GM20431 (cell line): ENCODE results near the gene CSNK1G1.

ENCODE experiments used
- in situ Hi-C: fragments of 300-500 bp; cut with MseI, MboI; formaldehyde crosslinking; loops from one replicate; pipeline ENCODE4 v1.15.0; 2020; ENCODE audit warnings: low sequenced_read_pairs; ENCODE audit not compliant: unreplicated experiment

CSNK1G1 gene

GRCh38 chr15:64117759-64118487, 238.1 kb downstream of the CSNK1G1 start:
- in situ Hi-C loops, result no loop called here
